T-helper 1 cell (primary cell): ENCODE measurements around the gene TACC2.
"Not testable (repeated sequence)": the region's sequence is repeated elsewhere in the genome, so short reads cannot be mapped to it uniquely, and the experiment has no call there.

Experiments used
- DNase-seq, 5 donors: peaks; one replicate each; pipeline ENCODE4 v3.0.0-alpha.2; 2012 to 2020

TACC2 gene

GRCh38 chr10:122199689-122200088, 210.7 kb downstream of the TACC2 start:
- DNase-seq, result no peak

GRCh38 chr10:122201401-122201800, 212.4 kb downstream of the TACC2 start:
- DNase-seq, result no peak

- not testable (repeated sequence) for DNase-seq
Observed at GRCh38 chr10:122203180-122203579, 214.2 kb downstream of the TACC2 start.

- DNase-seq, result no peak
Observed at GRCh38 chr10:122204691-122205489, 215.9 kb downstream of the TACC2 start.

- no peak for DNase-seq
Observed at GRCh38 chr10:122206471-122207065, 217.6 kb downstream of the TACC2 start.

- no peak for DNase-seq
Observed at GRCh38 chr10:122207163-122207562, 218.2 kb downstream of the TACC2 start.

- no peak for DNase-seq
Observed at GRCh38 chr10:122207596-122207995, 218.6 kb downstream of the TACC2 start.

GRCh38 chr10:122208571-122209430, 219.8 kb downstream of the TACC2 start:
- DNase-seq, result no peak

GRCh38 chr10:122210481-122211265, 221.7 kb downstream of the TACC2 start:
- no peak for DNase-seq

- DNase-seq, result no peak
Observed at GRCh38 chr10:122213364-122213763, 224.4 kb downstream of the TACC2 start.

GRCh38 chr10:122213766-122214165, 224.8 kb downstream of the TACC2 start:
- no peak for DNase-seq

- DNase-seq, result no peak
Observed at GRCh38 chr10:122216047-122216446, 227.1 kb downstream of the TACC2 start.

GRCh38 chr10:122219340-122219739, 230.4 kb downstream of the TACC2 start:
- DNase-seq, result no peak

GRCh38 chr10:122220736-122221135, 231.8 kb downstream of the TACC2 start:
- no peak for DNase-seq

- DNase-seq, result no peak
Observed at GRCh38 chr10:122221958-122222357, 233.0 kb downstream of the TACC2 start.

- DNase-seq, result no peak
Observed at GRCh38 chr10:122222638-122223037, 233.7 kb downstream of the TACC2 start.

GRCh38 chr10:122224159-122224558, 235.2 kb downstream of the TACC2 start:
- no peak for DNase-seq

- no peak for DNase-seq
Observed at GRCh38 chr10:122225330-122225729, 236.4 kb downstream of the TACC2 start.

GRCh38 chr10:122227754-122228153, 238.8 kb downstream of the TACC2 start:
- DNase-seq, result no peak

- no peak for DNase-seq
Observed at GRCh38 chr10:122229666-122230065, 240.7 kb downstream of the TACC2 start.

GRCh38 chr10:122230222-122230621, 241.3 kb downstream of the TACC2 start:
- no peak for DNase-seq

- DNase-seq, result no peak
Observed at GRCh38 chr10:122232769-122233168, 243.8 kb downstream of the TACC2 start.
